ENCODE results near the gene MCM7.
A peak's percentile ranks its signal among the peaks of the same experiment; 100 is the strongest.

MCM7 gene

DNA sequence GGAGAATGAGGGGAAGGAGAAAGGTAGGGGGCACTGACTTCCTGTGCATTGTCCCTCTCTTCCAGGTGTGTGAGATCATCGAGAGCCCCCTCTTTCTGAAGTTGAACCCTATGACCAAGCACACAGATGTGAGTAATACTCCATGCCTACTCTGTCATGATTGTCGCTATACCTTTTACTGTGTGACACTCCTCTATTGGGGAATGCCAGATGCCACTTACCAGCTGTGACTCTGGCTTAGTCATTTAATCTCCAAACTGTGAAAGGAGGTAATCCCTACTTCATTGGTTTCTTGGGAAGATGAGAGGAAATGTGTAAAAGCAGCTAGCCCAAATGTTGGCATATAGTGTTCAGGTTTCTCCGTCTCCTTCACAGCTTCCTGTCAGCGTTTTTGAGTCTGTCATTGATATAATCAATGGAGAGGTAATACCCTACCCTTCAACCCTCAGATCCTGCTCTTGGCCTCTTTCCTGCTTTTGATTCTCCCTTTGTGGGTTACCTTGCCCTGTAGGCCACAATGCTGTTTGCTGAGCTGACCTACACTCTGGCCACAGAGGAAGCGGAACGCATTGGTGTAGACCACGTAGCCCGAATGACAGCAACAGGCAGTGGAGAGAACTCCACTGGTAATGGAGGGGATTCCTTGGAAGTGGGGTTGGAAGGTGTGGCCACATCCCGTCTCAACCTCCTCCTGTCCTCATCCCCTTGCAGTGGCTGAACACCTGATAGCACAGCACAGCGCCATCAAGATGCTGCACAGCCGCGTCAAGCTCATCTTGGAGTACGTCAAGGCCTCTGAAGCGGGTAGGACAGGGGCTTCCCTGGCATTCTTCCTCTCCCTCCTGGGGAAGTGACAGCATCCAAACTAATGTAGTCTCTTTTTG is 10.4 kb downstream of the MCM7 start:
- peak overlapping the region; percentile 85 for H3K4me2 ChIP-seq (ENCODE audit: low read length)
- H3K36me3 ChIP-seq (ENCODE audit: insufficient read depth, low read length): peaks cover 55% of the 10 kb centered on the region
- H3K9me3 ChIP-seq (replicated peaks; ENCODE audit: low read length): no peaks in the 10 kb centered on the region
- peak overlapping the region; percentile 41 for H3K4me3 ChIP-seq (ENCODE audit: low read length)
- H3K9ac ChIP-seq (ENCODE audit: low read depth, low read length): no peak overlapping the region
- peaks cover 43% of the 10 kb centered on the region for H3K4me1 ChIP-seq (ENCODE audit: control insufficient read depth, insufficient read depth, low read length)
- no peaks in the 10 kb centered on the region for H3K27me3 ChIP-seq (ENCODE audit: control insufficient read depth, insufficient read depth, low read length)

GRCh38 chr7:100089458-100090196 is 11.6 kb downstream of the MCM7 start:
- Histone ChIP-seq H3K9me3 (replicated peaks; ENCODE audit: low read length) (no peaks in the 10 kb centered on the region), H3K4me2 (ENCODE audit: low read length) (peak overlapping the region; percentile 85), H3K4me3 (ENCODE audit: low read length) (peak overlapping the region; percentile 88), H3K9ac (ENCODE audit: low read depth, low read length) (peak overlapping the region; percentile 93), H3K36me3 (ENCODE audit: insufficient read depth, low read length) (peaks cover 45% of the 10 kb centered on the region), H3K27me3 (ENCODE audit: control insufficient read depth, insufficient read depth, low read length) (no peaks in the 10 kb centered on the region), H3K4me1 (ENCODE audit: control insufficient read depth, insufficient read depth, low read length) (peaks cover 43% of the 10 kb centered on the region)

DNA sequence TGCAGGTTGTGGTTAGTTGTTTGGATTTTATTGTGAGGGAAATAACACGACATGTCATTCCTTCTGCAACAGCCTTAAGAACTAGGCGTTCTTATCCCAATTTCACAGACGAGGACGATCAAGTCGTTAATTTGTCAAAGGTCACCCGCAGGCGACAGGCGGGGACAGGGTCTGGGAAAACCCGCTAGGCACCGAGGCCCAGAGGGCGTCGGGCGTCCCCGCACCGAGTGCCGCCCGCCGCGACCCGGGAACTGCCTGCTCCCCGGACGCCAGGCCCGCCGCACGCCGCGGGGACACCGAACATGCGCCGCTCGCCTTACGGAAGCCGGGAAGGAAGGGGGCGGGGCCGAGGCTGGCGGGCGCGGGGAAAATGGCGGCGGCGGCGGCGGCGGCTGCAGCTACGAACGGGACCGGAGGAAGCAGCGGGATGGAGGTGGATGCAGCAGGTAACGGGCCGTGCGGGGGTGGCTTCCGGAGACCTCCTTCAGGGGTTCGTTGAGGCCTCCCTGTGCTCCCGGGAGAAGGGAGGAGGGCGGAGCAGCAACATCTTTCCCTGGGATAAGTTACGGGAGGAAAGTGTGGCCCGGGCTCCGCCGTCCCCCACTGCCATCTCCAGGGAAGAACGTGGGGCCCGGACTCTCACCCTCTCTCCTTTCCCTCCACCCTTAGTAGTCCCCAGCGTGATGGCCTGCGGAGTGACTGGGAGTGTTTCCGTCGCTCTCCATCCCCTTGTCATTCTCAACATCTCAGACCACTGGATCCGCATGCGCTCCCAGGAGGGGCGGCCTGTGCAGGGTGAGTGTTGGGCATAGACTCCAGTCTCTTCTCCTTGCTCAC is 12.4 kb downstream of the MCM7 start, which contains the start of gene COPS6:
COPS6 (plus strand) TSS at position 349 of the 837 bp plus-strand sequence; CDS start at position 371, 22 bp downstream.
- Histone ChIP-seq H3K4me1 (ENCODE audit: control insufficient read depth, insufficient read depth, low read length) (peaks cover 43% of the 10 kb centered on the region), H3K4me2 (ENCODE audit: low read length) (peak within 1 kb of the TSS; percentile 85), H3K9ac (ENCODE audit: low read depth, low read length) (peak within 1 kb of the TSS; percentile 93), H3K4me3 (ENCODE audit: low read length) (peak within 1 kb of the TSS; percentile 88), H3K36me3 (ENCODE audit: insufficient read depth, low read length) (peaks cover 37% of the 10 kb centered on the region), H3K27me3 (ENCODE audit: control insufficient read depth, insufficient read depth, low read length) (no peaks in the 10 kb centered on the region), H3K9me3 (replicated peaks; ENCODE audit: low read length) (no peaks in the 10 kb centered on the region)

GRCh38 chr7:100088095-100088620 is 13.0 kb downstream of the MCM7 start:
- Histone ChIP-seq H3K4me3 (ENCODE audit: low read length) (peak overlapping the region; percentile 88), H3K27me3 (ENCODE audit: control insufficient read depth, insufficient read depth, low read length) (no peaks in the 10 kb centered on the region), H3K36me3 (ENCODE audit: insufficient read depth, low read length) (peaks cover 30% of the 10 kb centered on the region), H3K9ac (ENCODE audit: low read depth, low read length) (peak overlapping the region; percentile 93), H3K4me1 (ENCODE audit: control insufficient read depth, insufficient read depth, low read length) (peaks cover 38% of the 10 kb centered on the region), H3K4me2 (ENCODE audit: low read length) (peak overlapping the region; percentile 85), H3K9me3 (replicated peaks; ENCODE audit: low read length) (no peaks in the 10 kb centered on the region)

- Histone ChIP-seq H3K4me3 (ENCODE audit: low read length) (no peak overlapping the region), H3K27me3 (ENCODE audit: control insufficient read depth, insufficient read depth, low read length) (no peaks in the 10 kb centered on the region), H3K4me1 (ENCODE audit: control insufficient read depth, insufficient read depth, low read length) (peaks cover 44% of the 10 kb centered on the region), H3K36me3 (ENCODE audit: insufficient read depth, low read length) (peaks cover 20% of the 10 kb centered on the region), H3K4me2 (ENCODE audit: low read length) (peak overlapping the region; percentile 40), H3K9ac (ENCODE audit: low read depth, low read length) (peak overlapping the region; percentile 65), H3K9me3 (replicated peaks; ENCODE audit: low read length) (no peaks in the 10 kb centered on the region)
These were observed 14.0 kb downstream of the MCM7 start for GRCh38 chr7:100087055-100087750.

GRCh38 chr7:100085515-100085914 is 15.7 kb downstream of the MCM7 start:
- H3K4me2 ChIP-seq (ENCODE audit: low read length): no peak overlapping the region
- H3K9ac ChIP-seq (ENCODE audit: low read depth, low read length): no peak overlapping the region
- H3K4me3 ChIP-seq (ENCODE audit: low read length): no peak overlapping the region
- H3K9me3 ChIP-seq (replicated peaks; ENCODE audit: low read length): no peaks in the 10 kb centered on the region
- peaks cover 7% of the 10 kb centered on the region for H3K36me3 ChIP-seq (ENCODE audit: insufficient read depth, low read length)
- no peaks in the 10 kb centered on the region for H3K27me3 ChIP-seq (ENCODE audit: control insufficient read depth, insufficient read depth, low read length)
- peaks cover 37% of the 10 kb centered on the region for H3K4me1 ChIP-seq (ENCODE audit: control insufficient read depth, insufficient read depth, low read length)

DNA sequence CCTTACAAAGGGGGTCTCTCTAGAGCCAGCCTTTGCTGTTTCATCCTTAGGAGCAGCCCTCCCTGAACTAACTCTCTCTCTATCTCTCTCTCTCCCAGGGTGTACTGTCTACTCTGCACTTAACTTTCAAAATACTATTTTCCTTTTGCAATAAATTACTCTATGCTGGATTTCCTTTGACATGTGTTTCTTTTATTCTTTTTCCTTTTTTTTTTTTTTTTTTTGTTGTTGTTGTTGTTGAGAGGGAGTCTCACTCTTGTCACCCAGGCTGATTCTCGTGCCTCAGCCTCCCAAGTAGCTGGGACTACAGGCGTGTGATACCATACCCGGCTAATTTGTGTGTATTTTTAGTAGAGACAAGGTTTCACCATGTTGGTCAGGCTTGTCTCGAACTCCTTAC is 18.2 kb downstream of the MCM7 start:
- no peaks in the 10 kb centered on the region for H3K27me3 ChIP-seq (ENCODE audit: control insufficient read depth, insufficient read depth, low read length)
- peaks cover 21% of the 10 kb centered on the region for H3K36me3 ChIP-seq (ENCODE audit: insufficient read depth, low read length)
- H3K4me1 ChIP-seq (ENCODE audit: control insufficient read depth, insufficient read depth, low read length): peaks cover 29% of the 10 kb centered on the region
- no peaks in the 10 kb centered on the region for H3K9me3 ChIP-seq (replicated peaks; ENCODE audit: low read length)
- no peak overlapping the region for H3K4me2 ChIP-seq (ENCODE audit: low read length)
- no peak overlapping the region for H3K4me3 ChIP-seq (ENCODE audit: low read length)
- no peak overlapping the region for H3K9ac ChIP-seq (ENCODE audit: low read depth, low read length)

DNA sequence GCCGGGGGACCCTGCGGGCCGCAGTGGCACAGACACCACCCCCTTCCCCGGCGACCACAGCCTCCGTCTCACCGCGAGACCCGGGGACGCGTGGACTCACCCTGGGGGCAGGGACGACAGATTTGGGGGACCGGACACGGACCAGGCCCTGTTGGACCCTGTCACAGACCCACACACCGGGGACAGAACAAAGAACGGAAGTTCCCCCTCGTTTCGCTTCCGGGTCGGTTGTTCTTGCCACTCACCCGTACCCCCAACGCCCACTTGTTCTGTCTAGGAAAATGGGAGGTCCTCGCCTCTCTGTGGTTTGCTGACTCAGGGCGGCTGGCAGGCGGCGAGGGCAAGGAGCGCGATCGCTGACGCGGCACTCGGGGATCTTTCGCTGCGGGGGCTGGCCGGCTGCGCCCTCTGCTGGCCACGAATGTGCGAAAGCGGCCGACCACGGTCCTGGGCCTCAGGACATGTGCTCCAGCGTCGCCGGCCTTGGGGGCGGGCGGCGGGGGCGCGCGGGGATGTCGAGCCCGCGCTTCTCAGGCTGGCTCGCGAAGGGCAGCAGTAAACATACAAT is 19.6 kb downstream of the MCM7 start, which contains the start of gene ZNF3:
ZNF3 (minus strand) TSS at position 189 of the 568 bp plus-strand sequence. CDS start 4,366 bp downstream, outside the sequence.
- H3K4me2 ChIP-seq (ENCODE audit: low read length): peak within 1 kb of the TSS; percentile 87
- peak within 1 kb of the TSS; percentile 98 for H3K4me3 ChIP-seq (ENCODE audit: low read length)
- H3K36me3 ChIP-seq (ENCODE audit: insufficient read depth, low read length): peaks cover 30% of the 10 kb centered on the region
- H3K9me3 ChIP-seq (replicated peaks; ENCODE audit: low read length): no peaks in the 10 kb centered on the region
- no peaks in the 10 kb centered on the region for H3K27me3 ChIP-seq (ENCODE audit: control insufficient read depth, insufficient read depth, low read length)
- peak within 1 kb of the TSS; percentile 100 for H3K9ac ChIP-seq (ENCODE audit: low read depth, low read length)
- peaks cover 17% of the 10 kb centered on the region for H3K4me1 ChIP-seq (ENCODE audit: control insufficient read depth, insufficient read depth, low read length)

DNA sequence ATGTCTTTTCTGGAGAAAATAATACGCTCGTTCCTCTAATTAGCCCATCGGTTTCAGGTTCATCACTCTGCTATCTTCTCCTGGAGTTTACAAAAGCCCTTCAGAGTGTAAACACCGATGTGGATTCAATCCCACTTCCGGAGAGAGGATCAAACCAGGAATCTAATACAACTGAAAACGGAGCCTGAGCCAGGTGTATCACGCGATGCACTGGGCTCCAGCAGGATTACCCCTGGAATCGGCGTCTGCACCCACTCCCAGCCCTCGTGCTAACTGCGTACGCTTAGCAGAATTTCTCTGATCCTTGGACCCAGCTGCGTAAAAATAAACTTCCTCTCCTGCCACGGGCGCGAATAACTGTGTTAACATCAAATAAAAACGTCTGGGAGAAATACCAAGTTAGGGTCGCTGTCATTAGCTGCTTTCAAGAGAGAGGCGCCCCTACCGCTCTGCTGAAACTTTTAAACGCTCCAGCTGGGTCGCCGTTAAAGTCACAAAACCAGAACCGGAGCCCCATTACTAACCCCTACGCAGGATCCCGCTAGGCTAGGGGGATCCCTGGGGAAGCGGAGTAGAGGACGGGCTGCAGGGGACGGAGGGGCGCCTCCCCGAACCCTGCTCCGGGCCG is 20.2 kb downstream of the MCM7 start:
- Histone ChIP-seq H3K4me1 (ENCODE audit: control insufficient read depth, insufficient read depth, low read length) (peaks cover 15% of the 10 kb centered on the region), H3K4me2 (ENCODE audit: low read length) (peak overlapping the region; percentile 87), H3K36me3 (ENCODE audit: insufficient read depth, low read length) (peaks cover 35% of the 10 kb centered on the region), H3K4me3 (ENCODE audit: low read length) (peak overlapping the region; percentile 98), H3K9ac (ENCODE audit: low read depth, low read length) (peak overlapping the region; percentile 100), H3K9me3 (replicated peaks; ENCODE audit: low read length) (no peaks in the 10 kb centered on the region), H3K27me3 (ENCODE audit: control insufficient read depth, insufficient read depth, low read length) (no peaks in the 10 kb centered on the region)

All from skeletal muscle satellite cell (primary cell).